ENCODE measurements around the gene CASK.

The CASK gene

GRCh38 chrX:41559235-41560052, 363.9 kb downstream of the CASK start:
- DNase-seq (ENCODE audit: low spot score) = no peak

- no peak for DNase-seq (ENCODE audit: low spot score)
Observed at GRCh38 chrX:41558531-41558930, 364.8 kb downstream of the CASK start.

DNA sequence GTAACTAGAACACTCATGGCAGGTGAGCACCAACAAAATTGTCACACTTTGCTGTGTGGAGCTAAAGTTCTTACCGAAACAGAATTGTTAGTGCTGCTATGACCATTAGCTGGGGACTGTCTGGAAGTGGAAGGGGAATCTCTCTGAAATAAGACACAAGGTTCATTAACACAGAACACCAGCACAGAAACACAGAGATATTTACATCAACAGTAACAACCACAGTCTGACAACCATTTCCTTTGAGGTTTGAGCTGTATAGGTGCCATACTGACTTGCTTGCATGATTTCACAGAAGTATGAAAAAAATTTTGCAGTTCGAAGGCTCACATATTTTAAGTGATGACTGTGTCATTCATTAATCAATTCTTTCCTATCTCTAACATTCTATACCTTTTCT, 366.4 kb downstream of the CASK start:
- no peak for DNase-seq (ENCODE audit: low spot score)

DNA sequence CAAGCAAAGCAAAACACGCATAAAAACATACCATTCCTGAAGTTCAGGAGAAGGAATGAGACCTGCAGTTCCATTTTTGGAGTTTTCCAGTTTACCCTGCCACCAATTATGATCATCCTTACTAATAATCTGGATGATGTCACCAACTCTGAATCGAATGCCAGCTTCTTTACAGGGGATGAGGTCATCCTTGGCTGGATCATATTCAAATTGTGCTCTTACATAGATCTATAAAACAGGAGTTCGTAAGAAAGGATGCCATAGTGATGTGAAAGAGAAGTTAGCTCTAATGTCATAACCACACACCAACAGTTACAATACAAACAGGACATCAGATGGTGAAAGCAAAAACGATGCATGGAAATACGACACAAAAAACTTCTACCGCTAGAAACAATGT, 369.7 kb downstream of the CASK start:
- DNase-seq (ENCODE audit: low spot score) = no peak

DNA sequence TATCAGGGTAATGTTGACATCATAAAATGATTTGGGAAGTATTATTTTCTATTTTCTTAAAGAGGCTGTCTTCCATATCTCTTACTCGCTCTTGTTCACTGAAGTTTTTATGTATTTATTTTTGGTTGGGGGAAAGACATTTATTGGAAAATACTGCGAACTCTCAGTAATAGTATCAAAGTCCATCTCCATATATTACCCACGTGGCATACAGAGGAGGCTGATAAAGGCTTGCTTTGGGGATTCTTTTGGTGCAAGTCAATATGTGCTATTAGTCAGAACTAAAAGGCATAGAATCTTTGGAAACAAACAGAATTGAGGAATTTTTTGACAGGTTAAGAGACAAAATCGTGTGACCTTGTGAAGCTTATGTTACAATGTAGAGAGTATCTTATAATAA, 374.9 kb downstream of the CASK start:
- DNase-seq (ENCODE audit: low spot score) = no peak

GRCh38 chrX:41543668-41544067, 379.7 kb downstream of the CASK start:
- no peak for DNase-seq (ENCODE audit: low spot score)

- no peak for DNase-seq (ENCODE audit: low spot score)
Observed at GRCh38 chrX:41543025-41543424, 380.3 kb downstream of the CASK start.

DNA sequence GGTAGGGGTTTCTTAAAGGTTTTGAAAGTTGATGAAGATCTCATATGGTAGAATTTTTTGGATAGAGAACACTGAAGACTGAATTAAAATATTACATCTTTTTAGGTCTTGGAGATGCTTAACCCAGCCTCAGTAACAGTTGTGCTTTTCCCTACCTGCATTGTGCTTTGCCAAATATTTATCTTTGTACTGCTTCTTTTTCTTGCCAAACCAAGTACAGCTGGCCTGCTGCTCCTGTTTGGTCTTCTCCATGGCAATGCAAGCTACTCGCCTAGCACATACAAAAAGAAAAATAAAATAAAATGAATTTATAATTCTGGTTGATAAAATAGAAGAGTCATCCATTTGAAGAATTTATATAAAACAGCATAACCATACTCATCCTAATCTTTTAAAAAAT, 380.8 kb downstream of the CASK start:
- no peak for DNase-seq (ENCODE audit: low spot score)

DNA sequence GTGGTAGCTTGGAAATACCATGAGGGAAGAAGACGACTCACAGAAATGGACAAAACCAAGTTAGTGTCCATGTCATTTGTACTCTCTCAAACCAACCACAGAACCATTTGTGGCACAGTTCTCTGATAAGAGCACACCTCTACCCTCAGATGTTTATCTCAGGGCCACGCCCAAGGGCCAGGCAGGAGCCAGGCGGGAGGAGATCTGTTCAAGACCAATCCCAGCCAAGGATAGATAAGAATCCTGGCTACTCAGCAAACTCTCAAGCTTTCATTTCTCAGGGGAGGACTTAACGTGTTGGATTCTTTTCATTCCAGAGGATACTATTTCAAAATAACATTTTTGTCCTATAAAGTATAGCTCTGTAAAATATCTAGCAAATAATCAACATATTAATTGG, 381.2 kb downstream of the CASK start:
- DNase-seq (ENCODE audit: low spot score) = no peak

GRCh38 chrX:41541386-41541785, 382.0 kb downstream of the CASK start:
- DNase-seq (ENCODE audit: low spot score) = no peak

GRCh38 chrX:41538707-41539106, 384.6 kb downstream of the CASK start:
- no peak for DNase-seq (ENCODE audit: low spot score)

DNA sequence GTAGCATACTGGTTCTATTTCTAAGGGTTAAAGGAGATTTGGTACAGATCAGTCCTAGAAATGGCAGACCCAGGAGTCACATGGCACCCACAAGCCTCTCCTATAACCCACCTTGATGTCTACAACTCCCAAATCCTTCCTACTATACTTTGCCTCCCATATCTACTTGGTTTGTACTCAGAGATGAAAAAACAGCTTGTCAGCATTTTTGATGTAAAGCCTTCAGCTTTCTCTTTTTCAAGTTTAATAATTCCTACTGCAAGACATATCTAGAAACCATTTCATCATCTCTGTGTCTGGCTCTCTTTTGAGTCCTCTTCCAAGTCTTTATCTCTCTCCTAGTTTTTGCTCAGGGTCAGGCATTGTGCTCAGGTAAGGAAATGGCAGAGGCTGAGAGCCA, 393.3 kb downstream of the CASK start:
- DNase-seq (ENCODE audit: low spot score) = no peak

DNA sequence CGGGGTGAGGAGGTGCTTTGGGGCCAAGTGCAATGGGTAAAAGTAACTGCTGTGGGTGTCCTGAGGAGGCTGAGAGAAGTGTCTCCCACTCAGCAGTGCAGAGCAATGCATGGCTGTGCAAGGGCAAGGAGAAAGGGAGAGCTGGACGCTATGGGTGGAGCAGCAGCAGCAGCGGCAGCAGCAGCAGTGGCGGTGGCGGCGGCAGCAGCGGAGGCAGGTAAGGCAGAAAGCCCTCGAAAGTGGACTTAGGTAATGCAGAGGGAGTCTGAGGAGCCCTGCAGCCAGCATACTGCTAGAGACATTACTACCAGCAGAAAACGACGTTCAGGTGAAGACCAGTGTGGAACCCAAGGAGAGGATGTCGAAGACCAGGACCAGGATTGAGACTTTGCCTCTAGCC, 394.1 kb downstream of the CASK start:
- no peak for DNase-seq (ENCODE audit: low spot score)

DNA sequence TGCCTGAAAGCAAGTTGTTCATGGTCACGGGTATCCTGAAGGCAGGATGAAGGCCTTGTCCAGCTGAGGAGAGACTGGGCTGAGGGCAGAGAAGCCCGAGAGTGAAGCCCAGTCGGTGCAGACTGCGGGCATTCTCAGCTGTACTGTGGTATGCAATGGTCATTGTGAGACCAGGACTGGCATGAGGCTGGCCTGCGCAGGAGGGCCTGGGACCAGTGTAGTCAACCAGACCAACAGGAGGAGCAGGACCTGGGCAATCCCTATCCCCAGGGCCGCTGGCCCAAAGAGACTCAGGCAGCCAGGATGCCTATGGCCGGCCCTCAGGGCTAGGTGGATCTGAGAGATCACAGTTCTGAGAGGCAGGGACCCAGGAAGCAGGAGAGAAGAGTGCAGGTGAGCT, 394.6 kb downstream of the CASK start:
- DNase-seq (ENCODE audit: low spot score) = no peak

DNA sequence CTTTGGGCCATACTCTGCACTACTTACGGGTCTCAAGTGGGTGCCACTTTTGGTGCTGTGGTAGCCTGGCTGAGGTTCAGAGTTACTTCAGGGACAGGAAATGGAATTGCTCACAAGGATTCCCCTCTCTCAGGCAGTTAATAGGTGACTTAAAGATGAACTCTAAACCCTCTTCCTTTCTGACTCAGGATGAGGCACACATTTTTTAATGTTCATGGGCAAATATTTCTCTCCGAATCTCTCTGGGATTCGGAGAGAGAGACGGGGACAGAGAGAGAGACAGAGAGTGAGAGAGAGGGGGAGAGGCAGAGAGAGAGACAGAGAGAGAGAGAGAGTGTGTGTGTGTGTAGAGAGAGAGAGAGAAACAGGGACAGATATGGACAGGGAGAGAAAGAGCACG, 396.4 kb downstream of the CASK start:
- DNase-seq (ENCODE audit: low spot score) = no peak

- DNase-seq (ENCODE audit: low spot score) = no peak
Observed at GRCh38 chrX:41526271-41526670, 397.1 kb downstream of the CASK start.

DNA sequence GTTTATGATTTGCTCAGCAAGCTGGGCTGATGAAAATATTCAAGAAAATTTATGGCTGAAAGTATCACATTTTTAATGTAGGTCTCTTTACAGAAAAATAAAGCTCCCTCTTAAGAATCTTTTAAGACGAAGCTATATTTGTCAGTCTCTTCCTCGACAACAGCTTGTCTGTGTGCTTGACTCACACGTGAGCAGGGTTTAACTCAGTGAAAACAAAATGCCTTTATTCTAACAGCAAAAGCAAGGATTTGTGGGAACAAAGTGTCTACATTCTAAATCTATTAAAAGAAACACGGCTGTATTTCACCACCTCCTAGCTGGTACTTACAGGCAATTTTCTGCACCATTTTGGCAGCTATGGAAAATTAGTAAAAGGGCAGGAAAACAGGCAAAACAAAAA, 400.7 kb downstream of the CASK start:
- no peak for DNase-seq (ENCODE audit: low spot score)

DNA sequence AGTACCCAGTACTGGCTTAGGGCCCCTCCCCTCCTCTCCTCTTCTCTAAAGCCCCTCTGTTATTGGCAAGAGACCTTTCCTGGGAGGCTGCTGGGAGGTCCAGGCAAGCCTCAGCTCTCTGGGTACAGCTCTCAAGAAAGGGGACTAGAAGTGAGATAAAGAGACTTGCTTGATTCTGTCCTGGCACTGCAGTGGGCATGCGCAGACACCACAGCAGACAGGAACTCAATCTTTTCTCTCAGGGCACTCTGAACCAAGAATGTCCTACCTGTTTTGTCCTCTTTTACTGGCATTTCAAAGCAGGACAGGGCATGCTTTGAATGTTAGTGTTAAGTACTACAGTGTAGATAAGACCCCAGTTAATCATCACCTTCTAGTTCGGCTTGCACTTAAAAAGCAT, 401.3 kb downstream of the CASK start:
- no peak for DNase-seq (ENCODE audit: low spot score)

DNA sequence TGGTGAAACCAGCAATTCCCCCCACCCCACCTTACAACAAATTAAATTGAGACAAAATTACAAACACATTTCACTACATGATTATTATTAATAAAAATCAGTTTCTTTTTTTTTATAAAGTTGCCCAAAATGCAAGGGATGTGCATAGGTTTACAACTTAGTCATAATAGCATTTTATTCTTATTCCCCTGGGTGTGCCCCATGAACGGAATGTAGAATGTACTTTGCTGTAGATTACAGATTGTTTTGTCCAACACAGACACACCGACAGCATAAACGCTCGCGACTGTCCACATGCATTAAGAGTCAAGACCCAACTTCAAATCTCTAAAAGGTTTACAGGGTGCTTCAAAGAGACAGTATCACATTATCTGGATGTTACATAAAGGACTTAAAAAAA, 403.9 kb downstream of the CASK start:
- no peak for DNase-seq (ENCODE audit: low spot score)

- DNase-seq (ENCODE audit: low spot score) = no peak
Observed at GRCh38 chrX:41518841-41519220, 404.5 kb downstream of the CASK start.

- DNase-seq (ENCODE audit: low spot score) = no peak
Observed at GRCh38 chrX:41518127-41518840, 405.1 kb downstream of the CASK start.

DNA sequence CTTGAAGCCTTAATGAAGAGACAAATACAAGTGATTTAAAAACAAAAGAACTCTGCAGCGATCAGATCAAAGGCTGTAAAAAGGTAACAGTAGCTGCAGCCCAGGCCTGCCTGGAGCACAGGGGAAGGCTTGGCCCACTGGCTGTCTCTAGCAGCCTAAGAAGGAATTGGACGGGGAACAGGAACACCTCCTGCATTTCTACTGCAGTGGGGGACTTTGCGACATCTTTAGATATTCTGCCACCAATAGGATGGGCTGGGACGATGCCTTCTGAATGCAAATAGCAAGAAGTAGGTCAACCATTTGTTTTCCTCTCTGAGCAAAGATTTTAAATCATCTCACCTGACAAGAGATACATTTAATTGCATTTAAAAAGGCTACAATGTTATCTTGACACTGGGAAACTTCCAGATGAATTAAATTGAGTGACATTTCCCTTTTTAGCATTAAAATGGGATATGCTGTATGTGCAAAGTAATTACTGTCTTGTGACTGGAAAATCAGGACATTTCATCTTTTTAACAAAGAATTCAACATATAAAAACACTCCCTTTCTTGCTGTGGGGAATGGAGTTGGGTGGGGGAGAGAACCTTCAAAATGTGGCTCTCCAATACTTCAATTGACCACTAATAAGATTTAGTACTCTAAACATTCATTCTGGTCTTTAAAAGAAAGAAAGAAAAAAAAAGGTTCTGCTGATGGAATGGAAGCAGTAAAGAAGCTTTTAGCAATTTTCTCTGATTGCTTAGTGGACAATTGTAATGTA, 406.2 kb downstream of the CASK start:
- no peak for DNase-seq (ENCODE audit: low spot score)

DNA sequence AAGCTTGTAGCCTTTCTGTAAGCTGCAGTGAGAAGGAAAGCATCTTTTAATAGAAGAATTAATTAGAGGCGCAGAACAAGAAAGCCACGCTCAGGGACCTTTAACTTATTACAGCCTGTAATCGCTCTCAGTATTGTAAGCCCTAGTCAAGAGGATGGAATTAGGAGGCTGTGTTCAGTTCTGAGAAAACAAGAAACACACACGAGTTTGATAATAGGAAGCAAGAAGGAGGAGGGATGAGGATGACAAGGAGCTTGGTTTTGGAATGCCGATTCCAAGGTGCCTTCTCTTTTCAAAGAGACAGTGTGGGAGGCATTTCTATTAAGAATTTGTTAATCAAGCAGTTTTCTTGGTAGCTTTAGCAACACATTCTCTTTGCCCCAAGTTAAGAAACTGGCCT, 406.9 kb downstream of the CASK start:
- DNase-seq (ENCODE audit: low spot score) = no peak
